RKO (cell line): Measurements from ENCODE around the gene FLRT2.

Experiments used
- DNase-seq: peaks from one replicate; pipeline ENCODE4 v3.0.0-alpha.2; 2016; ENCODE audit warnings: low spot score

Gene FLRT2

GRCh38 chr14:85531141-85531586 is 1.2 kb downstream of the FLRT2 start:
- DNase-seq = no peak

- DNase-seq = no peak
Measured at GRCh38 chr14:85531587-85532373, 1.8 kb downstream of the FLRT2 start.

- no peak for DNase-seq
Measured at GRCh38 chr14:85532374-85533022, 2.6 kb downstream of the FLRT2 start.

- DNase-seq = no peak
Measured at GRCh38 chr14:85533023-85533860, 3.3 kb downstream of the FLRT2 start.

GRCh38 chr14:85533861-85534291 is 3.9 kb downstream of the FLRT2 start:
- DNase-seq = no peak

GRCh38 chr14:85534458-85535293 is 4.7 kb downstream of the FLRT2 start:
- DNase-seq = no peak

GRCh38 chr14:85535321-85535720 is 5.4 kb downstream of the FLRT2 start:
- DNase-seq = no peak

- DNase-seq = peak; percentile 26
Measured at GRCh38 chr14:85535991-85536832, 6.3 kb downstream of the FLRT2 start.

GRCh38 chr14:85536833-85537190 is 6.9 kb downstream of the FLRT2 start:
- no peak for DNase-seq

GRCh38 chr14:85537526-85537925 is 7.6 kb downstream of the FLRT2 start:
- DNase-seq = no peak

- no peak for DNase-seq
Measured at GRCh38 chr14:85538636-85539035, 8.7 kb downstream of the FLRT2 start.

- no peak for DNase-seq
Measured at GRCh38 chr14:85539510-85539909, 9.6 kb downstream of the FLRT2 start.

GRCh38 chr14:85542623-85543022 is 12.7 kb downstream of the FLRT2 start:
- no peak for DNase-seq

- DNase-seq = no peak
Measured at GRCh38 chr14:85545738-85546137, 15.8 kb downstream of the FLRT2 start.

- no peak for DNase-seq
Measured at GRCh38 chr14:85546390-85546789, 16.4 kb downstream of the FLRT2 start.

GRCh38 chr14:85549697-85550096 is 19.8 kb downstream of the FLRT2 start:
- DNase-seq = no peak

- no peak for DNase-seq
Measured at GRCh38 chr14:85554106-85554505, 24.2 kb downstream of the FLRT2 start.

- no peak for DNase-seq
Measured at GRCh38 chr14:85556267-85556666, 26.3 kb downstream of the FLRT2 start.

GRCh38 chr14:85558505-85558904 is 28.6 kb downstream of the FLRT2 start:
- no peak for DNase-seq

GRCh38 chr14:85562630-85563029 is 32.7 kb downstream of the FLRT2 start:
- no peak for DNase-seq
